CD4-positive, alpha-beta T cell treated with Interleukin-10 for 1 hour (primary cell): Measurements from ENCODE around the gene SPACA1.

Source experiments
- DNase-seq: peaks from one replicate; pipeline ENCODE4 v3.0.0-alpha.2; 2020

SPACA1 gene

GRCh38 chr6:88105741-88106340, 58.2 kb downstream of the SPACA1 start:
- no peak for DNase-seq

- no peak for DNase-seq
Measured at GRCh38 chr6:88107241-88107640, 59.6 kb downstream of the SPACA1 start.

- DNase-seq: no peak
Measured at GRCh38 chr6:88111991-88112390, 64.3 kb downstream of the SPACA1 start.

- DNase-seq: no peak
Measured at GRCh38 chr6:88114838-88115237, 67.2 kb downstream of the SPACA1 start.

- no peak for DNase-seq
Measured at GRCh38 chr6:88115307-88115706, 67.7 kb downstream of the SPACA1 start.

GRCh38 chr6:88116276-88116675, 68.6 kb downstream of the SPACA1 start:
- DNase-seq: no peak
